Endometrial microvascular endothelial cells (primary cell): ENCODE data around the gene YWHAE. TPM values are rescaled to one million over a fixed set of nuclear protein-coding genes. Genes with fewer than 3 reads are reported as not detected.
"Not testable (repeated sequence)": the region's sequence is repeated elsewhere in the genome, so short reads cannot be mapped to it uniquely, and the experiment has no call there.

Experiments used
- in situ Hi-C: cut with HindIII; loops from 2 replicates; pipeline ENCODE4 v1.10.0; 2017; ENCODE audit warnings: low sequenced_read_pairs, low pct_unique_long_range_greater_than_20kb; ENCODE audit errors: inconsistent ontology term
- total RNA-seq: library from RNA; depleted of rRNA; stranded (reverse); fragments of >200 nt; gene quantifications from one replicate; pipeline ENCODE4 v1.2.3, GENCODE V29; 2015; ENCODE audit errors: inconsistent ontology term

YWHAE gene
- 1,054 TPM for total RNA-seq

DNA sequence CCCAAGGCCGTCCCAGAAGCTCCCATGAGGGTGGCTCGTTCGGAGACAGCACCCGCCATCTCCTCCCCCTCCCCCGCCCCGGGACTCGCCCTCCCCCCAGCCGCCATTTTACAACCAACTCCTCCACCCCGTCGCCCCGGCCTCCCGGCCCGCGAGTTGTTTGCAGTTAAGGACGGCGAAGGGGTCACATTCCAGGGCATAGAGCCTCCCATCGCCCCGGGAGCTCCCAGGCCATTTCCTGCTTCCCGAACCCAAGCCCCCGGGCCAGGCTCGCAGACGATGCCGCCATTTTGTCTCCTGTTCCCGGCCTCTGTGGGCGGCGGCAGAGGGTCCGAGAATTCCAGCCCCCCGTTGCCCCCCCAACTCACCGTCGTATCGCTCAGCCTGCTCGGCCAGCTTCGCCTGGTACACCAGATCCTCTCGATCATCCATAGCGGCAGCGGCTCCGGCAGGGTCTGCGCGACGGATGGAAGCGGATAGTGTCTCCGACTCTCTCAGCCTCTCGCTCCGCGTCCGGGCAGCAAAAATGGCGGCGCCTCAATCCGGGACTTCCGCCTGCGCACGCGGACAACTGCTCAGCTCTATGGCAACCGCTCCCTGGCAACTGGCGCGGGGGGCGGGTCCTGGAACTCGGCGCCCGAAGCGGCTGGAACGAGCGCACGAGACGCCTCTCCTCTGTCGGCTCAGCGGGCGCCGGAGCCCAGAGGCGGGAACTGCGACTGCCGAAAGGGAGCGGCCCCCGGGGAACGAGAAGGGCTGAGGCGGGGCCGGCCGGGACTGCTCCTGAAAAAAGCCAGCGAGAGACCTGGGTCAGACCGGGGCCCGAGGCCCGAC is at the start of gene YWHAE:
YWHAE (minus strand) TSS at position 544 of the 834 bp plus-strand sequence; CDS start at position 432, 112 bp downstream.
- in situ Hi-C loops = no loop called here

DNA sequence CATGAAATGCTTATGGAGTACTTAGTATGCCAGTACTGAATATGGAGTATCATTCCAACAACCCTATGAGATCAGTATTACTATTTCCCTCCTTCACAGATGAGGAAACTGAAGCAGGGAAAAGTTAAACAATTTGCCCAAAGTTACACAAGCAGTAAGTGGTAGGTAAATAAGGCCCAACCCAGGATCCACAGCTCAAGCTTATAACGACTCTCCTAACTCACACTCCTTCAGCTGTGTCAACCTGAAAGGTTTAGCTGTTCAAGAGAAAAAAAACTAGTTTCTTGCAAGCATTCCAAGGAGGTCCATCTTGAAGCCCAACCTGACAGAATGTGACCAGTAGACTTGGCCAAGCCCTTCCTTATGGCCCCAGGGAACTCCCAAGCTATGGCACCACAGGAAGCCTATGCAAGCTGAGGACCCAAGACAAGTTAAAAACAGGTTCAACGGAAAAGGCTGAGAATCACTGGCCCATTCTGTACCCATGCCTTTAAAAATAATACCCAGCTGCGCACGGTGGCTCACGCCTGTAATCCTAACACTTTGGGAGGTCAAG is 49.5 kb upstream of the YWHAE start:
- in situ Hi-C loops = no loop called here

DNA sequence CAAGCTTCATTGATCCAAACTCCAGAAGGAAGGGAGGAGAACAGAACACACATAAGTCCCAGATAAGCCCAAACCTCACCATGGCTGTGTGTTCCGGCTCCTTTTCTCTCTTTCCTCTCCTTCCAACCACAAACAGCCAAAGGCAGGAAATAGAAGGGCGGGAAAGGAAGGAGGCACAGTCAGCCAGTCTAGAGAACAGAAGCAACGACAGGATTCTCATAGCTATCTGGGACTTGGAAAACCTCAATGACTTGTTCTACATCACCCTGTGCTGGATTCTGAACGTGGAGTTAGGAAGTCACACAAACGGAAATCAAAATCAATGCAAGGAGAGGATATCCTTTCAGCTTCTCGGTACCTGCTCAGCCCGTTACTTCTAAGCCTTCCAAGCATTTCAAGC is 47.0 kb upstream of the YWHAE start:
- in situ Hi-C loops = no loop called here

DNA sequence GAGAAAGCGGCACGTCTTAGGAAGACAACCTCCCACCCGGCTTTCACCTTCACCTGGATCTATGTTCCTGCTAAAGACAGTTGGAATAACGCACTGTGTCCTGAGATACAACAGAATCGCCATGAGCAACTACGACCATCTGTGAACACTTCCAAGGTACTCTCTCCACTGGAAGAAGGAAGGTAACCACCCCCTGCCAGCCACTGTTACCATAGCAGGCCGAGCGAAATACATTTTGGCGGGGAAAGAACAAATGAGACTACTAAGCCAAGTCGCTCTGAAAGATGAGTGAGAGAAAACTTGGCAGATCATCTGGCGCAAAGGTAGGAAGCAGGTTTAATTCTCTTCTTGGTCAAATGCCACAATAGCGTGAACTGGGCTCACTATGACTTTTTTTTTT is 46.2 kb upstream of the YWHAE start:
- in situ Hi-C loops = no loop called here

DNA sequence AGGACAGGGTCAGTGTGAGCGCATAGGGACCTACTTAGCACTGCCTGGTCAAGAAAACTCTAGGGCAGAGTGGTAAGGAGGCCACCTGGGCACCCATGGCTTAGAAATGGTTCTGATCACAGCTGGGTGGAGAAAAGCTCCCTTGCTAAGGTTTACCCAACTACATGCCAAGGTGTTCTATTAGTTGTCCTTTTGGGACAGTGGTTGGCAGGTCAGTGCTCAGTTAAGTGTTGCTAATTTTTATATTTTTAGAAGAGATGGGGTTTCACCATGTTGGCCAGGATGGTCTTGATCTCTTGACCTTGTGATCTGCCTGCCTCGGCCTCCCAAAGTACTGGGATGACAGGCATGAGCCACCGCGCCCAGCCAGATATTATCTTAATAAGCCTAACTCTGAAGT is 45.7 kb upstream of the YWHAE start:
- in situ Hi-C loops = not testable (repeated sequence)

DNA sequence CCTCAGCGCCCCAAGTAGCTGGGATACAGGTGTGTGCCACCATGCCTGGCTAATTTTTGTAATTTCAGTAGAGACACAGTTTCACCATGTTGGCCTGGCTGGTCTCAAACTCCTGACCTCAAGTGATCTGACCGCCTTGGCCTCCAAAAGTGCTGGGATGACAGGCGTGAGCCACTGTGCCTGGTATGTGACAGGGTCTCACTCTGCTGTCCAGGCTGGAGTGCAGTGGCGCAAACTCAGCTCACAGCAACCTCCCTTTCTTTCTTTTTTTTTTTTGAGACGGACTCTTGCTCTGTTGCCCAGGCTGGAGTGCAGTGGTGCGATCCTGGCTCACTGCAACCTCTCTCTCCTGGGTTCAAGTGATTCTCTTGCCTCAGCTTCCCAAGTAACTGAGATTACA is 42.7 kb upstream of the YWHAE start:
- in situ Hi-C loops = not testable (repeated sequence)

DNA sequence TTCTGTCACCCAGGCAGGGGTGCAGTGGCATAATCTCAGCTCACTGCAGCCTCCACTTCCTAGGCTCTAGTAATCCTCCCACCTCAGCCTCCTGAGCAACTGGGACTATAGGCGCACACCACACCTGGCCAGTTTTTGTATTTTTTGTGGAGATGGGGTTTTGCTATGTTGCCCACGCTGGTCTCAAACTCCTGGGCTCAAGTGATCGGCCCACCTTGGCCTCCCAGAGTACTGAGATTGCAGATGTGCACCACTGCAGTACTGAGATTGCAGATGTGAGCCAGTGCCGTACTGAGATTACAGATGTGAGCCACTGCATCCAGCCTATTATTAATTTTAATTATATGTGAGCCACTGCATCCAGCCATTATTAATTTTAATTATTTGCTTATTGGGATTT is 42.2 kb upstream of the YWHAE start:
- in situ Hi-C loops = no loop called here

DNA sequence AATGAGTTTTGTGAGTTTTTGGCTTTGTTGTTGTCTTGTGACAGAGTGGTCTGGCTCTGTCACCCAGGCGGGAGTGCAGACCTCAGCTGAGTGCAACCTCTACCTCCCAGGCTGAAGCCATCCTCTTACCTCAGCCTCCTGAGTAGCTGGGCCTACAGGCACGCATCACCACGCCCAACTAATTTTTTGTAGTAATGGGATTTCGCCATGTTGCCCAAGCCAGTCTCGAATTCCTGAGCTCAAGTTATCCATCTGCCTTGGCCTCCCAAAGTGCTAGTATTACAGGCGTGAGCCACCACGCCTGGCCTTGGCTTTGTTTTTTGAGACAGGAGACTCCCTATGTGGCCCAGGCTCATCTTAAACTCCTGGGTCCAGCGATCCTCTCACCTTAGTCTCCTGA is 40.9 kb upstream of the YWHAE start:
- in situ Hi-C loops = no loop called here

DNA sequence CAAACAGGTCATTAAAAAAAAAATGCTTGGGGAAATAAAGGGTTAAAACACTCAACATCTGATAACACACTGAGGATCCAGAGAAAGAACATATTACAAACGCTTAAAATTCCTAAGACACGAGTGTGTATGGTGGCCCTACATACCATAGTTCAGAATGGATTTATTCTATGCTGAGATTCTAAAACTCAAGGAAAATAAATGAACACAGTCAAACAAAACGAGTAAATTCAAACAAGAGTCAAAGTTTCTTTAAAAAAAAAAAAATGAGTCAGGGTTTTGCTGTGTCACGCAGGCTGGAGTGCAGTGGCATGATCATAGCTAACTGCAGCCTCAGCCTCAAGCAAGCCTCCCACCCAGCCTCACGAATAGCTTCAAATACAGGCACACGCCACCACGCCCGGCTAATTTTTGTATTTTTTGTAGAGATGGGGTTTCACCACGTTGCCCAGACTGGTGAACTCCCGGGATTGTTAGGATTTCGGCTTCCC is 38.6 kb upstream of the YWHAE start:
- in situ Hi-C loops = no loop called here

DNA sequence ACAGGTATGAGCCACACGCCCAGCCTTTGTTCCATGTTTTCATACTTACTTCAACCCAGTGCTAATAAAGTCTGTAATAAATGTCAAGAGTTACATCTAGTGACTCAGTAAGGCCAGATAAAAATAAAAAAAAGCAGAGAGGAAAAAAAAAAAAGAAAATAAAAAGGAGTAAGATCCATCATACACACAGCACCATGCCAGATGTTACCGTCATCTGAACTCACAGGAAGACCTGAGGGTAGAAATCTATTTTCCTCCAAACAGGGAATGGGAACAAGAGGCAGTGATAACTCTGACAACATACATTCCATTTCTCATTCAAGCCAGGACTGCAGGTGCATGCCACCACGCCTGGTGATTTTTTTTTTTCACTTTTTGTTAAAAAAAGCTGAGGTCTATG is 35.3 kb upstream of the YWHAE start:
- in situ Hi-C loops = no loop called here

DNA sequence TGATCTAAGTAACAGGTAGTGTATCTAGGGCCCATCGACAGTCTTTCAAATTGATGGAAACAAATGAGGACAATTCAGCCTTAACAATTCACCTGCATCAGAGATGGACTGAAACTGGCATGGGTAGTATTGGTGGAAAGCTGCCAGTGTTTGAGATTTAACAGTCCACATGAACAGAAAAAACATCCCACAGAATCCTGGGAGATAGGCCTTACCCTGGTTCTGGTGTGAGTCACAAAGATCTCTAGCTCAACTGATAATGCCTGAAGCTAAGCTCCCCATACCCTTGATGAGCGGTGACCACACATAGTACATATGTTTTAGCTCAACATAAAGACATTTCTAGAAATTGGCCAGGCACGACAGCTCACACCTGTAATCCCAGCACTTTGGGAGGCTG is 34.1 kb upstream of the YWHAE start:
- in situ Hi-C loops = no loop called here

DNA sequence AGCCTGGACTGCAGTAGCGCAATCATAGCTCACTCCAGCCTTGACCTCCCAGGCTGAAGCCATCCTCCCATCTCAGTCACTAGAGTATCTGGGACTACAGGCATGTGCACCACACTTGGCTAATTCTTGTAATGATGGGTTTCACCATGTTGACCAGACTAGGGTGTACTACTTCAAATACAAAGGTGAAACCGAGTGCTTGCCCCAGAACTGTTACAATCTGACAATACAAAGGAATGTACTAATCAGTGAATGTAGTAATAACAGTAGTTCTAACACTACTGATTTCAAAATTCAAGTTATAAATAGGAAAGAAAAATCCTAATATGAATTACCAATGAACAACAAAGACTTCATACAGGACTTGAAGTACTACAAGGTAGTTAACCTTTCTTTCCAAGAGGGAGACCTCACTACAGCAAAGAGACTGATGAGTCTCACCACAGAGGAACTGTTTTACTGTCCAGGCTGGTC is 31.6 kb upstream of the YWHAE start:
- in situ Hi-C loops = no loop called here

DNA sequence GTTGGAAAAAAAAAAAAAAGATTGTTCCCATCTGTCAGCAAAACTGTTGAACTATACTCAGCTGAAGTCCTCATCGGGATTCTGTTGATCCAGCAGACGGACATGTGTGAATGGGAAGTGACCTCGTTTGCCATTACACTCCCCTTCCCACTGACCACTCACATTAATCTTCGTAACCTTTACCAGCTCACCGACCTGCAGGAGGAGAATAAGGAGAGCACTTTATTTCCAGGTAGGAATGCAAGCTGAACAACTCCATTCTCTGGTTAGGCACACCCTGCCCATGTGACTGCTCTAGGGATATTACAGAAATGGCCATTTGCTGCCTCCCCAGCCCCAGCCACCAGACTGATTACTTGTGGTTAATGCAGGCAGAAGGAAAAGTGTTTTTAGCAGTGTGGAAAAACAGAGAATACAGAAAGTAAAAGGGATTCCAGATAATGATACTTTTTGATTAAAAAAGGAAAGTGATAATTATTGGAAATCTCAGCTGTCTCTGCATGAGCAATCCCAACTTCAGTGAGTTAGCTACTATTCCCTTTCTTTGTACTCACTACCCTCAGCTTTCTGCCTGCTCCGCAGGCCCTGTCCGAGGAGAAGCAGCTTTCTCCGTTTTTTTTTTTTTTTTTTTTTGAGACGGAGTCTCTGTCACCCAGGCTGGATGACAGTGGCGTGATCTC is 23.6 kb upstream of the YWHAE start:
- in situ Hi-C loops = no loop called here

DNA sequence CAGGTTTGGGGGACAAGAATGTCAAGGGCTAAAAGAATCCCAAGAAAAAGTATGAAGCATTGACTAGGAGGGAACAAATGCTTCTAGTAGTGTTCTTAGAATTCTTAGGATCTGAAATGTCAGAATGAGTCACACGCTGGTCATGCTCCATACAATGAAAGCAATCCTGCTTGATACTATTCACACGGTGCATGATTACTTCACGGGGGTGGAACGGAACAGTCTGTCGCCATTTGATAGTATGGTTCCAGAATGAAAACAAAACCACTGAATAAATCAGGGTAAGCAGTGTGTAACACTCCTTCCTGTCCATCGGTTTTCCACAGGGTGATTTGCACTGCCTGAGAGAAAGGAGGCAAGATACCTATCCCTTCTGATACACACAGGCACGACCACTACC is 22.9 kb upstream of the YWHAE start:
- in situ Hi-C loops = no loop called here

DNA sequence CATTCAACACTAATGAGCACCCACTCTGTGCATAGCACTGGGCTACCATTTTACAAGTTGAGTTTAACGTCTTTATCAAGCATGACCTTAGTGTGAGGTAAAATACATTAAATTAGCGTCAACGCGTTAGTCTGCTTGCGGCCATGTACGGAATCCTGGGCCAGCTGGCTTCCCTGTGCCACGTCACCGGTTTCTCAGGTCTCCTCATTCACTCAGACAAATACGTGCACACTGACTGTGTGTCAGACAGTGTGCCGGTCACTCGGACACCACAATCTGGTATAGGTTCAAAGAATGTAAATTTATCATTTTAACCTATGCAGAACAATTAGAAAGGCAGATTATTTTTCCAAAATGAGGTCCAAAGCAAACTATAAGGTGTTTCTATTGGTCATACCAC is 21.4 kb upstream of the YWHAE start:
- in situ Hi-C loops = no loop called here

DNA sequence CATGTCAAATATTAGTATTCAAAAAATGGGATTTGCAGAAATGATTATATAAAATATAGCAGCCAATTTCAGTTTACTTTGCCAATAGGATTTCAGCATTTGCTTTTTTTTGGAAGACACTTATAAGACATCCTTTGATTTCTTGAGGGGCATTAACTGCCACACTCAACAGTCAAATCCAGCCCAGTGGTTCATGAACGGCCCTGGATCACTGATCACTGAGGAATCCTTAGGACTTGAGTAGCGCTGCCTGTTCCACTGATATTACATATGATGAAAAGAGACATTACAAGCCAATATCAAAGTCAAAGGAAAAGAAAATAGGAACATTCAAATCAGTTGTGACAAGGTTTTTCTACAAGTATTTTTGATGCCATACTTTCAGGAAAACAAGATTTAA is 21.0 kb upstream of the YWHAE start:
- in situ Hi-C loops = no loop called here

DNA sequence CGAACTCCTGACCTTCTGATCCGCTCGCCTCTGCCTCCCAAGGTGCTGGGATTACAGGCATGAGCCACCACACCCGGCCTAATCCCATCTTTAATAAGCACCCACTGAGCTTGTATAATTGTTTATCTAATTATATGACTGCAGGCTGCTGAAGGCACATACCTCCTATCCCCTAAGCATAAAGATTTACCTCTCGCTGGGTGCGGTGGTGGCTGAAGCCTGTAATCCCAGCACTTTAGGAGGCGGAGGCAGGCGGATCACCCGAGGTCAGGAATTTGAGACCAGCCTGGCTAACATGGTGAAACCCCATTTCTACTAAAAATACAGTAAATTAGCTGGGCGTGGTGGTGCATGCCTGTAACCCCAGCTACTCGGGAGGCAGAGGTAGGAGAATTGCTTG is 20.1 kb upstream of the YWHAE start:
- in situ Hi-C loops = no loop called here

DNA sequence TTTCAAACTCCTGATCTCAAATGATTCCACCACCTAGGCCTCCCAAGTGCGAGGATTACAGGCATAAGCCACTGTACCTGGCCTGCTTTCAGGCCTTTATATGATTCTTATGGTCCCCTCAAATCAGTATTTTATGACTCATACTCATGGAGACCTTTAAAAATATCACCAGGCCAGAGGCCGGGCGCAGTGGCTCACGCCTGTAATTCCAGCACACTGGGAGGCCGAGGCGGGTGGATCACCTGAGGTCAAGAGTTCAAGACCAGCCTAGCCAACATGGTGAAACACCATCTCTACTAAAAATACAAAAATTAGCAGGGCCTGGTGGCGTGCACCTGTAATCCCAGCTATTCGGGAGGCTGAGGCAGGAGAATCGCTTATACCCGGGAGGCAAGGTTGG is 18.5 kb upstream of the YWHAE start:
- in situ Hi-C loops = not testable (repeated sequence)

DNA sequence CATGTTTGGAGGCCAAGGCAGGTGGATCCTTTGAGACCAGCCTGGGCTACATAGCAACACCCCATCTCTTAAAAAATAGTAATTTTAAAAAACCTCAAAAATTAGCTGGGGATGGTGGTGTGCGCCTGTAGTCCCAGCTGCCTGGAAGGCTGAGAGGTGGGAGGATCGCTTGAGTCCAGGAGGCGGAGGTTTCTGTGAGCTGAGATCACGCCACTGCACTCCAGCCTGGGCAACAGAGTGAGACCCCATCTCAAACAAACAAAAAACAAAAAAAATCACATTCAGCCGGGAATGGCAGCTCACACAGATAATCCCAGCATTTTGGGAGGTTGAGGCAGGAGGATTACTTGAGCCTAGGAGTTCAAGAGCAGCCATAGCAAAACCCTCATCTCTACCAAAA is 16.4 kb upstream of the YWHAE start:
- in situ Hi-C loops = no loop called here

DNA sequence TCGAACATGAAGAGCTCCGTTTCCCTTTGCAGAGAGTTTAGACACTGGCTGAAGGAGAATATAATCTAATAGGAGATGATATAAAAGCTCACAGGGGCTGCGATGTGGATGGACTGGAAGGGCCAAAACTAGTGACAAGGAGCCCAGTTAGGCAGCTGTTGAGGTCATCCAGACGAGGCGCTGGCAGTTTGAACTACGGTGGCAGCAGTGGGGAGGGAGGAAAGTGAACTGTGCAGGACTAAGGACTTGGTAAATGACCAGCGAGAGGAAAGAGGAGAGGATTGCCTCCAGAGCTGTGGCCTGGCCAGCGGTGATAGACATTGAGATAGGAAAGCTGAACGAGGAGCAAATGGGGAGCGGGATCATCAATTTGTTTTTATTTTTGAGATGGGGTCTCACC is 14.6 kb upstream of the YWHAE start:
- in situ Hi-C loops = no loop called here
